GM13977 (cell line): ENCODE measurements around the gene PCSK5.
"Not testable (repeated sequence)": the region's sequence is repeated elsewhere in the genome, so short reads cannot be mapped to it uniquely, and the experiment has no call there.

Experiments
- DNase-seq: peaks from one replicate; pipeline ENCODE4 v3.0.0; 2012; ENCODE audit warnings: low spot score
- CTCF ChIP-seq: IDR thresholded peaks from 2 replicates; pipeline ENCODE4 v1.5.1; 2012; ENCODE audit warnings: mild to moderate bottlenecking, control low read depth; ENCODE audit not compliant: insufficient read depth; ENCODE audit errors: extremely low read depth, missing control alignments
- in situ Hi-C: fragments of 300-500 bp; cut with MboI; formaldehyde crosslinking; loops from one replicate; pipeline ENCODE4 v1.12.0; 2022; ENCODE audit warnings: low sequenced_read_pairs, low pct_unique_long_range_greater_than_20kb, mixed read lengths, inconsistent platforms; ENCODE audit not compliant: unreplicated experiment

The PCSK5 gene

GRCh38 chr9:76354221-76354620, 463.7 kb downstream of the PCSK5 start:
- no peak for DNase-seq
- TF ChIP-seq CTCF = no peak
- in situ Hi-C loops = no loop called here

GRCh38 chr9:76355886-76356285, 465.4 kb downstream of the PCSK5 start:
- no peak for DNase-seq
- no peak for TF ChIP-seq CTCF
- in situ Hi-C loops = no loop called here

- in situ Hi-C loops = no loop called here
- no peak for DNase-seq
- TF ChIP-seq CTCF = no peak
Measured at GRCh38 chr9:76357555-76357954, 467.1 kb downstream of the PCSK5 start.

GRCh38 chr9:76358628-76359280, 468.3 kb downstream of the PCSK5 start:
- TF ChIP-seq CTCF = no peak
- no peak for DNase-seq
- in situ Hi-C loops = no loop called here

- DNase-seq = no peak
- TF ChIP-seq CTCF = no peak
- in situ Hi-C loops = no loop called here
Measured at GRCh38 chr9:76359365-76359764, 468.9 kb downstream of the PCSK5 start.

- DNase-seq = no peak
- no peak for TF ChIP-seq CTCF
Measured at GRCh38 chr9:76359766-76360165, 469.3 kb downstream of the PCSK5 start.

GRCh38 chr9:76362332-76363031, 472.0 kb downstream of the PCSK5 start:
- in situ Hi-C loops, DNase-seq: not testable (repeated sequence)

More at GRCh38 chr9:76359766-76360165, 469.3 kb downstream of the PCSK5 start:
- in situ Hi-C loops = no loop called here
